Activated T-helper 1 cell treated with anti-CD3 and anti-CD28 coated beads, Interleukin-12 subunit alpha, Interleukin-12 subunit beta, Interleukin-2, Interleukin-4 antibody, amounts not matched to agents 30 ng/mL and 10 ng/mL and 1 ng/mL, durations not matched to agents 14 hours and 24 hours and 36 hours (primary cell): ENCODE measurements around the gene CLDN19. TPM values are rescaled to one million over a fixed set of nuclear protein-coding genes. Genes with fewer than 3 reads are reported as not detected.

Experiments
- DNase-seq: peaks from one replicate; pipeline ENCODE4 v3.0.0; 2021; ENCODE audit warnings: low spot score
- H3K27ac Mint-ChIP-seq: one replicate; pipeline ENCODE4 v1.8.0; 2021; ENCODE audit warnings: mild to moderate bottlenecking, mixed read lengths
- H3K27me3 Mint-ChIP-seq: one replicate; pipeline ENCODE4 v1.8.0; 2022; ENCODE audit warnings: mild to moderate bottlenecking, moderate library complexity, mixed read lengths; ENCODE audit not compliant: insufficient read depth
- H3K36me3 Mint-ChIP-seq: one replicate; pipeline ENCODE4 v1.8.0; 2021; ENCODE audit warnings: low read depth, mixed read lengths
- H3K4me1 Mint-ChIP-seq: one replicate; pipeline ENCODE4 v1.8.0; 2021; ENCODE audit warnings: low read depth, mixed read lengths
- H3K4me3 Mint-ChIP-seq: one replicate; pipeline ENCODE4 v1.8.0; 2021; ENCODE audit warnings: mild to moderate bottlenecking, moderate library complexity, mixed read lengths
- H3K9me3 Mint-ChIP-seq: one replicate; pipeline ENCODE4 v1.8.0; 2021; ENCODE audit warnings: mixed read lengths
- intact Hi-C: fragments of 100-400 bp; cut with micrococcal nuclease; formaldehyde crosslinking; loops from one replicate; pipeline ENCODE4 v1.15.1; 2024
- total RNA-seq: library from RNA; stranded (reverse); gene quantifications from 2 replicates; pipeline ENCODE4 v1.2.3, GENCODE V29; 2022

The CLDN19 gene
- total RNA-seq, 1 donor from 2014 or later, result not detected

GRCh38 chr1:42743317-42744147 is 3.5 kb upstream of the CLDN19 start:
- DNase-seq, result no peak
- Mint-ChIP-seq H3K36me3 (peaks cover 14% of the 10 kb centered on the region), H3K9me3 (no peaks in the 10 kb centered on the region), H3K27ac (no peak overlapping the region), H3K4me1 (no peaks in the 10 kb centered on the region), H3K4me3 (no peak overlapping the region), H3K27me3 (no peaks in the 10 kb centered on the region)
- intact Hi-C loops, result no loop called here

DNA sequence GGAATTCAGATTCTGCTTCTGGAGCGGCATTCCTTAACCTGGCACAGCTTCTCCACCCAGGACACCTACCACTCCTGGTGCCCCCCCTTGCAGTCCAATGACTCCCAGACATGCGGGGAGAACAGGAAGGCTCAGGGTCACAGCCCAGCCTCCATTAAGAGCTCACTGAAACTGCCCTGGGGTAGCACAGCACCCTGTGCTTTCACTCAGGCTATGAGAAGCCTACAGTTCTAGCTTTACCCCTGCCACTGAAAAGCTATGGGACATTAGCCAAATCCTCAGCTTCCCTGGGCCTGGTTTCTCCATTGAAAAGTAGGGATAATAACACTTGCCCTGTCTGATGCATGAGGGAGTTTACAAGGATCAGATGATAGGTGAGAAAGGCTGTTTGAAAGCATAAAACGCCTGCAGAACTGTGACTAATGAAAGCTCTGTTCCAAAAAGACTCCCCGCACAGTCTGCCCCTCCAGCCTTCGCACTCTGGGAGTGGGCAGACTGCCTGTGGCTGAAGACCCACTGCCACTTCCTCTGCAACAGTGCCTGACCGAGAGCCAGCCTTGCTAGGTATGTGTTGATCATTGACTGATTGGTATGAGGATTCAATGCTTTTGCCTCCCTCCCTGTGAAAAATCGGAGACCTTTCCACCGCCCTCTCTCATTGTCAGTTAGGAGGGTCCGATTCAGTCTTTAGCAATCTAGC is 2.7 kb upstream of the CLDN19 start:
- Mint-ChIP-seq H3K27ac (no peak overlapping the region), H3K4me3 (no peak overlapping the region), H3K4me1 (no peaks in the 10 kb centered on the region), H3K36me3 (peaks cover 12% of the 10 kb centered on the region), H3K27me3 (no peaks in the 10 kb centered on the region), H3K9me3 (no peaks in the 10 kb centered on the region)
- intact Hi-C loops, result no loop called here
- DNase-seq, result no peak

- Mint-ChIP-seq H3K4me1 (peaks cover 3% of the 10 kb centered on the region), H3K36me3 (peaks cover 11% of the 10 kb centered on the region), H3K27me3 (no peaks in the 10 kb centered on the region), H3K9me3 (no peaks in the 10 kb centered on the region), H3K4me3 (no peak overlapping the region), H3K27ac (no peak overlapping the region)
- intact Hi-C loops, result no loop called here
- no peak for DNase-seq
Measured at GRCh38 chr1:42742141-42742540, 2.1 kb upstream of the CLDN19 start.

- intact Hi-C loops, result no loop called here
- H3K9me3 Mint-ChIP-seq, result no peaks in the 10 kb centered on the region
- DNase-seq, result no peak
- H3K4me3 Mint-ChIP-seq, result no peak overlapping the region
- H3K27ac Mint-ChIP-seq, result no peak overlapping the region
- H3K4me1 Mint-ChIP-seq, result peaks cover 6% of the 10 kb centered on the region
- peaks cover 6% of the 10 kb centered on the region for H3K36me3 Mint-ChIP-seq
- no peaks in the 10 kb centered on the region for H3K27me3 Mint-ChIP-seq
Measured at GRCh38 chr1:42741706-42742105, 1.7 kb upstream of the CLDN19 start.

- no peaks in the 10 kb centered on the region for H3K9me3 Mint-ChIP-seq
- peaks cover 6% of the 10 kb centered on the region for H3K4me1 Mint-ChIP-seq
- H3K4me3 Mint-ChIP-seq, result no peak overlapping the region
- H3K27ac Mint-ChIP-seq, result no peak overlapping the region
- H3K36me3 Mint-ChIP-seq, result peaks cover 4% of the 10 kb centered on the region
- H3K27me3 Mint-ChIP-seq, result no peaks in the 10 kb centered on the region
- no peak for DNase-seq
- intact Hi-C loops, result no loop called here
Measured at GRCh38 chr1:42740851-42741580, 980 bp upstream of the CLDN19 start.

GRCh38 chr1:42738678-42739226 is 1.3 kb downstream of the CLDN19 start:
- Mint-ChIP-seq H3K4me3 (no peak overlapping the region), H3K27ac (no peak overlapping the region), H3K9me3 (no peaks in the 10 kb centered on the region), H3K27me3 (no peaks in the 10 kb centered on the region), H3K4me1 (peaks cover 6% of the 10 kb centered on the region), H3K36me3 (no peaks in the 10 kb centered on the region)
- DNase-seq, result no peak
- intact Hi-C loops, result no loop called here

DNA sequence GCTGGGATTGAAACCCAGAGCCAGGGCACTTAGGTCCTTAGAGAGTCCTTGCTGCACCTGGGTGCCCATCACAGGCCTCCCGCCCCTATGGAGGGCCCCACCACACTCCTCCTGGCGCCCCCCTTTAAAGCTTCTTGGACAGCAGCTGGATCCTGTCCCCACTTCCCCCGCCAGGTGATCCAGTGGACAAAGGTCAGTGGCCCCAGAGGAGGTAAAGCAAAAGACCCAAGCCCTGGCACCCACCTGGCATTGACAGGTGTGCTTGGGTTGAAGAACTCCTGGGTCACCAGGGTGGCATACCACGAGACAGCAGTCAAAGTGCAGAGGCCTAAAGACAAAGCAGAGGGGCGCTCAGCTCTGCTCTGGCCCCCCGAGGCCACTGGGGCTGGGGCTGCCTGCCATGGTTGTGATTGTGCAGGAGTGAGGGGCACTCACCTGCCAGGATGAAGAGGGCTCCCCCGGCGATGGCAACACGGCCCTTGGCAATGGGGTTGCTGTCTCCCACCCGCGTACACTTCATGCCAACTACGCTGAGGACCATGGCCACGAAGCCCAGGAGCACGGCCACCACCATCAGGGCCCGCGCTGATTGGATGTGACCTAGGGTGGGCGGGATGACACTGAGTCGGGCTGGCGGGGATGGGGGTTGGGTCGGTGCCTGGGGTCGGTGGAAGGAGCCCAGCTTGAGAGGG is 1.9 kb downstream of the CLDN19 start:
- Mint-ChIP-seq H3K4me3 (no peak overlapping the region), H3K27ac (no peak overlapping the region), H3K4me1 (peaks cover 6% of the 10 kb centered on the region), H3K36me3 (no peaks in the 10 kb centered on the region), H3K9me3 (no peaks in the 10 kb centered on the region), H3K27me3 (no peaks in the 10 kb centered on the region)
- intact Hi-C loops, result no loop called here
- no peak for DNase-seq

DNA sequence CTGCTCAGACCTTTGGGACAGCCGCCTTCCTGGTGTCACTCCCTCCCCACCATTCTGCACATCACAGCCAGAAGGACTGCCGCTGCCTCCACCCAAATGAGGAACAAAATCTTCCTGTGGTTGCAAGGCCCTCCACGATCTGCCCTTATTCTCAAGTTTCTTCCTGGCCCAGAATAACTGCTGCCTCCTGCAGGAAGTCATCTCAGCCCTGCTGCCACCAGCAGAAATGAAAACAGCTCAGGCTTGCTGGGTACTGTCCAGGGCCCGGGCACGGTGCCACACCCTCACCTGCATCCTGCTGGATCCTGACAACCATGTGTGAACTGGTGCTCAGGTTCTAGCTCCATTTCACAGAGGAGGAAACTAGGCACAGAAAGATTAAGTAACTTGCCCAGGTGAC is 2.8 kb downstream of the CLDN19 start:
- Mint-ChIP-seq H3K27me3 (no peaks in the 10 kb centered on the region), H3K4me1 (peaks cover 6% of the 10 kb centered on the region), H3K9me3 (no peaks in the 10 kb centered on the region), H3K36me3 (no peaks in the 10 kb centered on the region), H3K4me3 (no peak overlapping the region), H3K27ac (no peak overlapping the region)
- no peak for DNase-seq
- intact Hi-C loops, result no loop called here

- H3K4me1 Mint-ChIP-seq, result peaks cover 6% of the 10 kb centered on the region
- no peak overlapping the region for H3K4me3 Mint-ChIP-seq
- H3K27me3 Mint-ChIP-seq, result no peaks in the 10 kb centered on the region
- intact Hi-C loops, result no loop called here
- no peaks in the 10 kb centered on the region for H3K9me3 Mint-ChIP-seq
- no peak overlapping the region for H3K27ac Mint-ChIP-seq
- DNase-seq, result no peak
- H3K36me3 Mint-ChIP-seq, result no peaks in the 10 kb centered on the region
Measured at GRCh38 chr1:42736571-42737200, 3.4 kb downstream of the CLDN19 start.

DNA sequence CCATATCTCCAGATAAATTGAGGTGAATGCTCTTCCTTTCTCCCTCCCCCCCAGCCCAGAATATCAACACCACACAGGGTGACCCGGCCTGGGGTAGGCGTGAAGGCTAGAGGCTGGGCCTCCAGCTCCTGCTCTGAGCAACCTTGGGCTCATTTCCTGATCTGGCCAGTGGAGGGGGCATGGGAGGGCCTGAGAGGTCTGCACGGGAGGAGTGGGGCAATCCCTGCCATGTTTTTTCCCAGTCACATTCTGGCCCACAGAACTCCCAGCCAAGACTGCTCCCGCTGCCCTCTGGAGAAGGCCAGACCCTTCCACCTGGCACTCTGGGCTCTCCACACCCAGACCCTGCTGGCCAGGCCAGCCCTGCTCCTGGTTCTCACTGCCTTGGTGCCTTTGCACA is 3.9 kb downstream of the CLDN19 start:
- H3K27ac Mint-ChIP-seq, result no peak overlapping the region
- no peaks in the 10 kb centered on the region for H3K36me3 Mint-ChIP-seq
- H3K27me3 Mint-ChIP-seq, result no peaks in the 10 kb centered on the region
- peaks cover 6% of the 10 kb centered on the region for H3K4me1 Mint-ChIP-seq
- intact Hi-C loops, result no loop called here
- H3K9me3 Mint-ChIP-seq, result no peaks in the 10 kb centered on the region
- no peak overlapping the region for H3K4me3 Mint-ChIP-seq
- DNase-seq, result no peak

DNA sequence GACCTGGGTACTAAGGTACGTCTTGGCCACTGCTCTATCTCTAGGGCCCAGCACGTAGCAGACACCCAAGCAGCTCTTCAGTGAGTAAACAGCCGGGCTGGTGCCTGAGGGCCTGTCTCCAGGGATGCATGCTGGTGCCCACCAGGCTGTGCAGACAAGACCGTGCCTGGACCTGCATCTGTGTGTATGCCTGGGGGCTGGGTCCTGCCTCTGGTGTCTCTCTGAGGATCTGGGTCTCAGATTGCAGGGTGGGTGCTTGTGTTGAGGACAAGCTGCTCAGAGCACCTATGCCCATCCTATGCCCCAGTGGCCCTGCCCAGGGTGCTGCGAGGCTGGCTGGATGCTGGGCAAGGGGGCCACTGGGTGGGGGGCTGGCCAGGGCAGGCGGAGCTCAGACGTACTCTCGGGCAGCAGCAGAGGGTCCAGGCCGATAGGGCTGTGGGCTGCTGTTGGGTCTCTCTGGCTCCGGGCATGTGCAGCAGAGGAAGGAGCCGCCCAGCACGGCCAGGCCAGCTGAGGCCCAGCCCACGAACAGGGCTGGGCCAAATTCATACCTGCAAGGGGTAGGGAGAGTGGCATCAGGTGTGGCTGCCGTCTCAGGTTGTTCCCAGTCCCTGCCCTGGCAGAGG is 4.4 kb downstream of the CLDN19 start:
- Mint-ChIP-seq H3K36me3 (no peaks in the 10 kb centered on the region), H3K27ac (no peak overlapping the region), H3K4me1 (peaks cover 11% of the 10 kb centered on the region), H3K27me3 (no peaks in the 10 kb centered on the region), H3K4me3 (no peak overlapping the region), H3K9me3 (no peaks in the 10 kb centered on the region)
- no peak for DNase-seq
- intact Hi-C loops, result no loop called here

DNA sequence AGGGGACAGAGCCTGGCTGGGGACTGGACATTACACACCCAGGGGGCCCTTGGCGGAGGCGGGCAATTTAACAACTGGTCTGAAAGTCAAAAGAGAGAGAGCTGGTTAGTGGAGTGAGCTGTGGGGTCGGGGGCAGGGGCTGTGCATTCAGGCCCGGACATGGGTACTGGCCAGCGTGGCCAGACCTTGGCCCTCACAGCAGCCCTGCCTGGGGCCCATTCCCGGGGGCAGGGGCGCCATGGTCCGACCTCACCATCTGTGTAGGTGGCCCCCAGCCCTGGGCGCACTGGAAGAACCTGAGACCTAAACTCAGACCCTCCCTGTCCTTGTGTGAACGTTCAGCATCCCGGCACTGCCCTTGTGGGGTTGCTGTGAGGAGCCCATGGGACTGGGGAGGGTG is 5.0 kb downstream of the CLDN19 start:
- Mint-ChIP-seq H3K4me1 (peaks cover 11% of the 10 kb centered on the region), H3K36me3 (no peaks in the 10 kb centered on the region), H3K27ac (no peak overlapping the region), H3K27me3 (no peaks in the 10 kb centered on the region), H3K9me3 (no peaks in the 10 kb centered on the region), H3K4me3 (no peak overlapping the region)
- intact Hi-C loops, result no loop called here
- no peak for DNase-seq
